Measurements from ENCODE around the gene LNX1.

Gene LNX1

GRCh38 chr4:53461244-53461643 is 130.0 kb downstream of the LNX1 start:
- Histone ChIP-seq H3K36me3 (ENCODE audit: control insufficient read depth, insufficient read depth, low read length) (no peaks in the 10 kb centered on the region), H2AFZ (no peak overlapping the region), H3K27ac (no peak overlapping the region), H3K79me2 (no peaks in the 10 kb centered on the region), H3K27me3 (ENCODE audit: control insufficient read depth, insufficient read depth, low read length) (no peaks in the 10 kb centered on the region), H3K9ac (no peak overlapping the region), H3K4me2 (ENCODE audit: low read length) (no peak overlapping the region), H3K4me1 (no peaks in the 10 kb centered on the region), H3K4me3 (ENCODE audit: low read depth, low read length) (no peak overlapping the region), H3K9me3 (ENCODE audit: control insufficient read depth, low read length) (no peaks in the 10 kb centered on the region)
- no peak for TF ChIP-seq CTCF (IDR thresholded peaks at IDR 0.05)

GRCh38 chr4:53459548-53459947 is 131.7 kb downstream of the LNX1 start:
- Histone ChIP-seq H3K36me3 (ENCODE audit: control insufficient read depth, insufficient read depth, low read length) (no peaks in the 10 kb centered on the region), H3K4me1 (no peaks in the 10 kb centered on the region), H3K4me3 (ENCODE audit: low read depth, low read length) (no peak overlapping the region), H3K27ac (no peak overlapping the region), H3K9ac (no peak overlapping the region), H3K9me3 (ENCODE audit: control insufficient read depth, low read length) (no peaks in the 10 kb centered on the region), H3K79me2 (no peaks in the 10 kb centered on the region), H3K4me2 (ENCODE audit: low read length) (no peak overlapping the region), H3K27me3 (ENCODE audit: control insufficient read depth, insufficient read depth, low read length) (no peaks in the 10 kb centered on the region), H2AFZ (no peak overlapping the region)
- no peak for TF ChIP-seq CTCF (IDR thresholded peaks at IDR 0.05)

DNA sequence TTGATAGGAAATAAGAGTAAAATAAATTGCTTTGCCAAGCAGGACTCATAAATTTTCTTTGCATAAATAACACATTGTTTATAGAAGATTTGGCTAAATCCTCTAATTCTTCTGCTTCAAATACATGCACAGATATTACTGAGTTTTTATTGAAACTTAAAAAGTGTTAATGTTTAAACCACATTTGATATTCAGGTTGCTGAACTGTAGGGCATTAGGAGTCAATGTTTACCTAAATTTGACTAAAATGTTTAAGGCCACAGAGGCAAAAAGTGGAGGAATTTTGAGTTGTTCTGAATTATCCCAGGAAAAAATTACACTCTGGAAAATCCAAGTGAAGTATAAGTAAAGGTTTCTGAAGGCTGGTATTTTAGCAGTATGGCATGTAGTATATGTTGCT is 135.1 kb downstream of the LNX1 start:
- no peak overlapping the region for H3K27ac ChIP-seq
- no peaks in the 10 kb centered on the region for H3K36me3 ChIP-seq (ENCODE audit: control insufficient read depth, insufficient read depth, low read length)
- no peak for TF ChIP-seq CTCF (IDR thresholded peaks at IDR 0.05)
- H3K9me3 ChIP-seq (ENCODE audit: control insufficient read depth, low read length), result no peaks in the 10 kb centered on the region
- H3K4me3 ChIP-seq (ENCODE audit: low read depth, low read length), result no peak overlapping the region
- H3K27me3 ChIP-seq (ENCODE audit: control insufficient read depth, insufficient read depth, low read length), result no peaks in the 10 kb centered on the region
- H3K4me1 ChIP-seq, result no peaks in the 10 kb centered on the region
- H3K9ac ChIP-seq, result no peak overlapping the region
- no peaks in the 10 kb centered on the region for H3K79me2 ChIP-seq
- H2AFZ ChIP-seq, result no peak overlapping the region
- H3K4me2 ChIP-seq (ENCODE audit: low read length), result no peak overlapping the region

DNA sequence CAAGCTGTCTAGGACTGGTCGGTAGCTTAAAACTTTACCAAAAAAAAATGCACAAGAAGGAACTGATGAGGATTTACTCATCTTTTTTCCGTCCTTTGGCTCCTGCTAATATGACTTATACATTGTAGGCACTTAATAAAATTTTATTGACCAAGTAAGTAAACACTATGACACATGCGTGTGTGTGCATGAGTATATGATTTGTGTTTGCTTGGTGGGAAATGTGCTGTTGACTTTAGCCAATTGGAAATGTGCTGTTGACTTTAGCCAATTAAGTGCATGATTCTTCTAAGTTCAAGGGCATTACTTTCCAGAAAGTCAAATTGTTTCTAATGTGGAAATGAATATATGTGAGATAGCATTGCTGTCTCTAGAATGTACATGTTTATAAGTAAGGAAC is 135.5 kb downstream of the LNX1 start:
- H3K4me1 ChIP-seq, result no peaks in the 10 kb centered on the region
- H3K4me2 ChIP-seq (ENCODE audit: low read length), result no peak overlapping the region
- no peaks in the 10 kb centered on the region for H3K36me3 ChIP-seq (ENCODE audit: control insufficient read depth, insufficient read depth, low read length)
- no peak for TF ChIP-seq CTCF (IDR thresholded peaks at IDR 0.05)
- no peaks in the 10 kb centered on the region for H3K27me3 ChIP-seq (ENCODE audit: control insufficient read depth, insufficient read depth, low read length)
- H3K4me3 ChIP-seq (ENCODE audit: low read depth, low read length), result no peak overlapping the region
- no peaks in the 10 kb centered on the region for H3K9me3 ChIP-seq (ENCODE audit: control insufficient read depth, low read length)
- H3K9ac ChIP-seq, result no peak overlapping the region
- H3K79me2 ChIP-seq, result no peaks in the 10 kb centered on the region
- no peak overlapping the region for H2AFZ ChIP-seq
- no peak overlapping the region for H3K27ac ChIP-seq

- no peaks in the 10 kb centered on the region for H3K27me3 ChIP-seq (ENCODE audit: control insufficient read depth, insufficient read depth, low read length)
- H3K4me1 ChIP-seq, result no peaks in the 10 kb centered on the region
- H3K4me2 ChIP-seq (ENCODE audit: low read length), result no peak overlapping the region
- H3K36me3 ChIP-seq (ENCODE audit: control insufficient read depth, insufficient read depth, low read length), result no peaks in the 10 kb centered on the region
- TF ChIP-seq CTCF (IDR thresholded peaks at IDR 0.05), result no peak
- no peak overlapping the region for H3K4me3 ChIP-seq (ENCODE audit: low read depth, low read length)
- no peak overlapping the region for H3K27ac ChIP-seq
- no peaks in the 10 kb centered on the region for H3K79me2 ChIP-seq
- no peaks in the 10 kb centered on the region for H3K9me3 ChIP-seq (ENCODE audit: control insufficient read depth, low read length)
- H3K9ac ChIP-seq, result no peak overlapping the region
- H2AFZ ChIP-seq, result no peak overlapping the region
Observed at GRCh38 chr4:53453385-53453784, 137.9 kb downstream of the LNX1 start.

Data from parathyroid adenoma (tissue), 2 donors.